Activated CD4-positive, alpha-beta T cell treated with anti-CD3 and anti-CD28 coated beads for 24 hours (primary cell): Measurements from ENCODE around the gene ASB3.
"Not testable (repeated sequence)": the region's sequence is repeated elsewhere in the genome, so short reads cannot be mapped to it uniquely, and the experiment has no call there.

Experiments
- DNase-seq, 2 donors: peaks; one replicate each; pipeline ENCODE4 v3.0.0-alpha.2; 2020; ENCODE audit warnings: low read depth in 2 of 2

The ASB3 gene

DNA sequence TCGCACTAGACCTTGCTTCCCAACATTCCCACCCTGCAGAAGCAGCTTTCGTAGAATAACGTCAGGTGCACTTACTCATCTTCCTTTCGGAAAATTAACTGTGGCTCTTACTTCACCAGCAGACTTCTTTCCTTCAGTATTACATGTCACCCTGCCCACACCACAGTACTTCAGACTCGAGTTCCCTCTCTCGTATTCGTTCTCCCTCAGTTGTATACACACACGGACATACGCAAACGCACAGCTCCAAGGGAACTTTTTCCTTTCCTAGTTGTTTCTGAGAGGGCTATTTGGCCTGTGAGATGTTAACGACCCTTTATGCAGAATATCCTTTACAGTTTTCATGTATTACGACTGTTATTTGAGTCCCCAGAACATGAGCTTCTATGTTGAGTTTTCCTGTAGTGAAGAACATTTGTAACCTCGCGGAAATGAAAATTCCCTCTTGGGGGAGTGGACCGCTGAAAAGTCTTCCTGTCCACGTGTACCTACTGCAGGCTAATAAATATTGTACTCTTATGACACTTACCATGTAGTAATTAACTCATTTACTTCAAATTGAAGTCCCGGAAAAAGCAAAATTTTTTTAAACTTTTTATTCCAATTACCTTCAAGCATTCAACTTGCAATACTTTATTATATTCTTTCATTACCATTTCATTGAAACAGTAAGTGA, 999 bp upstream of the ASB3 start:
- DNase-seq, result no peak

- DNase-seq, result no peak
These were observed 425 bp downstream of the ASB3 start for GRCh38 chr2:53786352-53786704.

DNA sequence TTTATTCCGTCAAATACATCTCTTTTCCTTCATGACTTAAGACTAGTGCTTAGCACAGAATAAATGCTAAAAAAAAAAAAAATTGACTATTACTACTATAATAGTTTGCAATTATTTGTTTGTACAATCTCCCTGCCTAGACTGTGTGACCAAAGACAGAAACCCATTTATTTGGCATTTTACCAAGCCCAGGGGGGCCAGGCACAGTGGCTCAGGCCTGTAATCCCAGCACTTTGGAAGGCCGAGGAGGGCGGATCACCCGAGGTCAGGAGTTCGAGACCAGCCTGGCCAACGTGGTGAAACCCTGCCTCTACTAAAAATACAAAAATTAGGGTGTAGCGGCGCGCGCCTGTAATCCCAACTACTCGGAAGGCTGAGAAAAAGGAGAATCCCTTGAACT, 1.4 kb downstream of the ASB3 start:
- no peak for DNase-seq

GRCh38 chr2:53784436-53784835, 2.3 kb downstream of the ASB3 start:
- DNase-seq, result no peak

DNA sequence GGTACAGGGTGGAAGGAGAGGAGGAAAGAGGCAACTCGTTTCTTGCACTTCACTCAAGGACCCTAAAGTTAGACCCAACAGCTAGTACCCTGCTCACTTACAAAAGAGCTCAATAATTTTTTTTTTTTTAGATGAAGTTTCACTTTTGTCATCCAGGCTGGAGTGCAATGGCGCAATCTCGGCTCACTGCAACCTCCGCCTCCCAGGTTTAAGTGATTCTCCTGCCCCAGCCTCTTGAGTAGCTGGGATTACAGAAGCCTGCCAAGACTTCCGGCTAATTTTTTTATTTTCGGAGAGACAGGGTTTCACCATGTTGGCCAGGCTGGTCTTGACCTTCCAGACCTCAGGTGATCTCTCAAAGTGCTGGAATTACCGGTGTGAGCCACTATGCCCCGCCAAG, 4.1 kb downstream of the ASB3 start:
- no peak for DNase-seq

- no peak for DNase-seq
These were observed 6.7 kb downstream of the ASB3 start for GRCh38 chr2:53780056-53780455.

DNA sequence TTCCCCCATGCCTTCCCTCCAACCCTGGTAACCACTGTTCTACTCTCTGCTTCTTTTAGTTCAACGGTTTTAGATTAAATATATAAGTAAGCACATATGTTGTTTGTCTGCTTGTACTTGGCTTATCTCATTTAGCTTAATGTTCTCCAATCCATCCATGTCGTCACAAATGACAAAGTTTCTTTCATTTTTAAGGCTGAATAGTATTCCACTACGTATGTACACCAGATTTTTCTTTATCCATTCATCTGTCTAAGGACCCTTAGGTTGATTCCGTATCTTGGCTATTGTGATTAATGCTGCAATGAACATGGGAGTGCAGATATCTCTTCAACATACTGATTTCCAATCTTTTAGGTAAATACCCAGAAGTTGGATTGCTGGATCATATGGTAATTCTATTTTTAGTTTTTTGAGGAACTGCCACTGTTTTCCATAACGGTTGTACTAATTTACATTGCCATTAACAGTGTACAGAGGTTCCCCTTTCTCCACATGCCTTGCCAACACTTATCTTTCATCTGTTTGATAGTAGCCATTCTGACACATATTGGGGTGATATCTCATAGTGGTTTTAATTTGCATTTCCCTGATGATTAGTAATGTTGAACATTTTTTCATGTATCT, 8.1 kb downstream of the ASB3 start:
- DNase-seq, result no peak

GRCh38 chr2:53777134-53777533, 9.6 kb downstream of the ASB3 start:
- no peak for DNase-seq

DNA sequence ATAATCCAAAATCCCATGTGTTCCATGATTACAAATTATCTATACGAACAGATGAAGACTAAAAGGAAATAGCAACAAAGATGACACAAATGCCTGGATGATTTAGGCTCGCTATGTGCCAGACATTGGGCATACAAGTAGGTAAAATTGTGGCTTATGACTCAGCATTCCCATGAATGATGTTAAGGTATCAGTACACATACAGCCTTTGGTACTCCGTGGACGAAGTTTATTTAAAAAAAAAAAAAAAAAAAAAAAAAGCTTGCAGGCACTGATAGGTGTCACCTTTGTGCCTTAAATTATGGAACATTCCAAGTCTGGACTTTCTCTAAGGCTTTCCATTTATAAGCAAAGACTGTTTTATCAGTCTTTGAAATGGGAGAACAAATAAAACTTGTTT, 16.5 kb downstream of the ASB3 start:
- DNase-seq, result no peak

GRCh38 chr2:53769318-53769945, 17.3 kb downstream of the ASB3 start:
- no peak for DNase-seq

DNA sequence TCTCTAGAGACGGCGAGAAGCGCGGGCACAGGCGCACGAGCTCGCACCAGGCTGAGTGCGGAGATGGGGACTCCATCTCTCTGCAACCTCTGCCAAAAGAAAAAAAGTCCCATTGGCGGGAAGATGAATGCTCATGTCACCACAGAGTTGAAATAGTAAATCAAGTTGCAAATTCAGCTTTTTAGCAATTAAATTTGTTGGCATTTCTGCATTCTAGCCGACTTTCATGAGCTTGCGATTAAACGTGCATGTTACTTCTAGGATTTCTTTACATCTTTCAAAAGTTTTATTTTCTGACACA, 18.6 kb downstream of the ASB3 start:
- no peak for DNase-seq

DNA sequence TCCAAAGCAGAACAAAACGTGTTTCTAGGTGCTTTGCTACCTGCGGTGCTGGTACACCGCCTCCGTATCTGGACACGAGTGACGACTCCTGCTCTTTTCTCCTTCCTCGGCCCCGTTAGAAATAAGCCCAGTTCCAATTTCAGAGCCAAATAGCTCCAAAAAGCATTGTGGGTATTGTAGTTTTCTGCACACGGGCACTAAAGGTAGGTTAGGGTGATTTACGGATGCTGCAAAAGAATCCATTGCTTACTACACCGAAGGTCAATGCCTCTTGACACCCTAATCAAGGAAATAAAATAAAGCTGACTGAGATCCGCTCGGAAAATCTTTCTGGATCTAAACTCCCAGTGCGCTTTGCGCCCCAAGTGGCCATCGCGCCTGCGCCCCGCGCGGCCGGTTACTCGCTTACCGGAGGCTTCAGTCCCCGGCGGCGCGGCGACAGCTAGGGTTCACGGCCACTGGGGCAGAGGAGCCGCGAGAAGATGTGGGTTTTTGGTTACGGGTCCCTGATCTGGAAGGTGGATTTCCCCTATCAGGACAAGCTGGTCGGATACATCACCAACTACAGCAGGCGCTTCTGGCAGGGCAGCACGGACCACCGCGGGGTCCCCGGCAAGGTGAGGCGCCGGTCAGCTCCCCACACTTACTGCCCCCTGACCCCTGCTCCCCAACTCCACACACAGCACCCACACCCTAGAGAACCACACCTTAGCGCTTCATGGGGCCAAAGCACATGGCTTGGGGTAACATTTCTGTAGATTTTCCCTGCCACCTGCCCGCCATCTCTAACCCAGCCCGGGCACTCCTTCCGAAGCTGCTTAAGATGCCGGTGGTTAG, 19.1 kb downstream of the ASB3 start, which contains the start of gene CHAC2:
CHAC2 (plus strand) TSS at position 400 of the 837 bp plus-strand sequence; CDS start at position 483, 83 bp downstream.
- DNase-seq, result peak; percentile 78 to 79

GRCh38 chr2:53765767-53766166, 21.0 kb downstream of the ASB3 start:
- DNase-seq, result no peak

- DNase-seq, result not testable (repeated sequence)
These were observed 29.5 kb downstream of the ASB3 start for GRCh38 chr2:53757206-53757605.

DNA sequence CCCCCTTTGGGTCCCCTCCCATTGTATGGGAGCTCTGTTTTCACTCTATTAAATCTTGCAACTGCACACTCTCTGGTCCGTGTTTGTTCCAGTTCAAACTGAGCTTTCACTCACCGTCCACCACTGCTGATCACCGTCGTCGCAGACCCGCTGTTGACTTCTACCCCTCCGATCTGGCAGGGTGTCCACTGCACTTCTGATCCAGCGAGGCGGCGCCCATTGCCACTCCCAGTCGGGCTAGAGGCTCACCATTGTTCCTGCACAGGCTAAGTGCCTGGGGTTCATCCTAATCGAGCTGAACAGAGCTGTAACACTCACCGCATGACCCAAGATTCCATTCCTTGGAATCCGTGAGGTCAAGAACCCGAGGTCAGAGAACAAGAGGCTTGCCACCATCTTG, 30.1 kb downstream of the ASB3 start:
- DNase-seq, result no peak

DNA sequence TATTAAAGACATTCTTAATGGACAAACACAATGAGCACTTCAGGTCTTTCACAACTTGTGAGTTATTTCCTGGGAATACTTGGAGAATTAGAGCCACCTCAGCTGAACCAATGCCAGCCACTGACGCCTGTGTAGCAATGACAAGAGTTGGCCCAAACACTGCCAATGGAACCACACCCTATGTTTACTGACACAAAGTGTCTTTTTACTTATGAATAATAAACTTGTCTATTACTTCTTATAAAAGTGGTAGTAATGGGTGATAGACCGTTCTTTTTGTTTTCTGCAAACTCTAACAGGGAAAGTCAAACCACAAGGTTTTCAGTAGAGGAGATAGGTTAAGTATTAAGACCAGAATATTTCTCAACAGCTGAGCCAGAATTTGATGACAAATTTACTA, 31.6 kb downstream of the ASB3 start:
- DNase-seq, result no peak

- DNase-seq, result no peak
These were observed 33.7 kb downstream of the ASB3 start for GRCh38 chr2:53753041-53753440.

GRCh38 chr2:53752385-53752784, 34.4 kb downstream of the ASB3 start:
- no peak for DNase-seq

GRCh38 chr2:53751728-53752127, 35.0 kb downstream of the ASB3 start:
- DNase-seq, result no peak

DNA sequence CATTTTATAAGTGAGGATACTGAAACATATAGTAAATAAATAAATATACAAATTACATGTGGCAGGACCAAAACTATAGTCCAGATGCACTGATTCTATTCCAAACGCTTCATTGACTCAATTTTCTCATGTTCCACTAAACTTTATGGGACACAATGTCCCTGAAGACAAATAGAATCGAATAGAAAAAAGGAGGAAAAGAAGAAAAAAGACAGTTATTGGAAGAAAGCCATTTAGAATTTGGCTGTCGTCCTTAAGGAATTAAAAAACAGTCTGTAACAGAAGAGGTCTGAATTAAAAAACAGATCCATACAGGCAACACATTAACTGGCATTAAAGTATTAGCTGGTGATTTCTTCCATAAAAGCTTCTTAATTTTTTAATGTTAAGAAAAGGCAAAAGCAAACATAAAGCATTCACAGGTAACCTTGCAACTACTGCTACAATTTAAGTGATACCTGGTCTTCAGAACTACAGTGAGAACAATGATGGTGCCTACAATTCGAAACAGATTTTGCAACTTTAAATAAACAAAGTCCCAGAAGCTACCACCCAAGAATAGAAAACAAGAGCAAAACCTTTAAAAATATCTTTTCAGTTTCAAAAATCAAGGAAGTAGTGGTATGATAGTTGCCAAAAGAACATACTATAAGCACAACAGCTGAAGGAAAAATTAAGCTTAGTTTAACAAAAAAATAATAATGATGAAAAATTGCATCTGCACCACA, 36.5 kb downstream of the ASB3 start:
- DNase-seq, result no peak

DNA sequence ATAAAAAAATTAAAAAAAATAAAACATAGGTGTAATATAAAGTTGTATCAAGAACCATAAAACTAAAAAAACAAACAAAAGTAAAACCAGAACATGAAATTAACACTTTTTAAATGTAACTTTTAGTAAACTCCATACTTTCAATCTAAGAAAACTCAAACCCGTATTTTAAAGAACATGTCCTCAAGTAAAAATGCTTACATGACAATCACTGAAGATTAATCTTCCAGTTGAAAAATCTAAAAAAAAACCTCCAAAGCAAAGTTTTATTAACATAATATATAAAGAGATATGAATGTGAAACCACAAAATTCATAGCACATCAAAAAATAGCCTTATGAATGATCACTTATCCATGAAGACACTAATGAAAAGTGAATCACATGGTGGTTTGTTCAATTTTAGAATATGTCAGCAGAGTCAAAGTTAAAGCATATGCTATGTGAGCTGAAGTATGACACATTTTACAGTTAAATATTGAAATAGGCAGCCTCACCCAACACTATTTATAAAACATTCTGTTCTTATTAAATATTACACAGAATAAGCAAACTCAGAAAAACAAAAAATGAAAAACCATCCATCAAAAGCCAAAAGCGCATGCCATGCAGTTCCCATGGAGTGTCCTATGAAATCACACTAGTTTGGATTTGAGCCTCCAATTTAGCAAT, 42.2 kb downstream of the ASB3 start:
- no peak for DNase-seq
